ENCODE results near the gene ENTPD8. TPM values are rescaled to one million over a fixed set of nuclear protein-coding genes. Genes with fewer than 3 reads are reported as not detected.

The ENTPD8 gene
- total RNA-seq, 1 experiment from 2014 or later: 0.77 TPM

- no peak overlapping the region for H2BK15ac ChIP-seq (ENCODE audit: low read depth, low read length)
- H3K23me2 ChIP-seq (ENCODE audit: insufficient read length, low read depth, low read length, poor library complexity, severe bottlenecking): no peaks in the 10 kb centered on the region
- no peaks in the 10 kb centered on the region for H3K27me3 ChIP-seq (ENCODE audit: insufficient read depth, low read length)
- H4K20me1 ChIP-seq (ENCODE audit: control insufficient read depth, insufficient read depth, insufficient read length): peaks cover 3% of the 10 kb centered on the region
- no peak overlapping the region for H2AK5ac ChIP-seq (ENCODE audit: insufficient read length, low read length)
- TF ChIP-seq, protein P1, sequence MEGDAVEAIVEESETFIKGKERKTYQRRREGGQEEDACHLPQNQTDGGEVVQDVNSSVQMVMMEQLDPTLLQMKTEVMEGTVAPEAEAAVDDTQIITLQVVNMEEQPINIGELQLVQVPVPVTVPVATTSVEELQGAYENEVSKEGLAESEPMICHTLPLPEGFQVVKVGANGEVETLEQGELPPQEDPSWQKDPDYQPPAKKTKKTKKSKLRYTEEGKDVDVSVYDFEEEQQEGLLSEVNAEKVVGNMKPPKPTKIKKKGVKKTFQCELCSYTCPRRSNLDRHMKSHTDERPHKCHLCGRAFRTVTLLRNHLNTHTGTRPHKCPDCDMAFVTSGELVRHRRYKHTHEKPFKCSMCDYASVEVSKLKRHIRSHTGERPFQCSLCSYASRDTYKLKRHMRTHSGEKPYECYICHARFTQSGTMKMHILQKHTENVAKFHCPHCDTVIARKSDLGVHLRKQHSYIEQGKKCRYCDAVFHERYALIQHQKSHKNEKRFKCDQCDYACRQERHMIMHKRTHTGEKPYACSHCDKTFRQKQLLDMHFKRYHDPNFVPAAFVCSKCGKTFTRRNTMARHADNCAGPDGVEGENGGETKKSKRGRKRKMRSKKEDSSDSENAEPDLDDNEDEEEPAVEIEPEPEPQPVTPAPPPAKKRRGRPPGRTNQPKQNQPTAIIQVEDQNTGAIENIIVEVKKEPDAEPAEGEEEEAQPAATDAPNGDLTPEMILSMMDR (conservative IDR thresholded peaks at IDR 0.05): no peak
- Mint-ChIP-seq H3K9me3 (no peaks in the 10 kb centered on the region), H3K27me3 (ENCODE audit: low read depth) (peaks cover 8% of the 10 kb centered on the region), H3K36me3 (ENCODE audit: insufficient read depth in 1 of 3, low read depth in 3 of 3) (peaks cover 0 to 13% (median 2%) of the 10 kb centered on the region in 3 experiments; a peak in 4 of 7 replicates), H3K4me1 (peaks cover 7 to 16% of the 10 kb centered on the region in 2 experiments), H3K4me3 (no peak overlapping the region), H3K27ac (no peak overlapping the region)
- no peaks in the 10 kb centered on the region for H3K4me1 ChIP-seq (ENCODE audit: insufficient read depth, low read length)
- H4K91ac ChIP-seq (ENCODE audit: insufficient read length, low read depth, low read length): no peak overlapping the region
- H4K8ac ChIP-seq (replicated peaks; ENCODE audit: insufficient read length, low read depth, low read length): no peak overlapping the region
- no peak overlapping the region for H2BK12ac ChIP-seq (ENCODE audit: insufficient read length, low read depth, low read length)
- H3K9ac ChIP-seq (ENCODE audit: extremely low read depth, insufficient read length, low read length): no peak overlapping the region
- no peak overlapping the region for H4K5ac ChIP-seq (ENCODE audit: insufficient read length, low read depth, low read length)
- no peak overlapping the region for H2BK5ac ChIP-seq (ENCODE audit: insufficient read length, low read length)
- H3K23ac ChIP-seq (ENCODE audit: insufficient read length, low read depth, low read length): no peak overlapping the region
- no peak overlapping the region for H2BK20ac ChIP-seq (ENCODE audit: low read depth, low read length, poor library complexity, severe bottlenecking)
- H3K9me3 ChIP-seq (ENCODE audit: control insufficient read depth, low read depth, low read length): no peaks in the 10 kb centered on the region
- H3K79me2 ChIP-seq (ENCODE audit: insufficient read depth, low read length): no peaks in the 10 kb centered on the region
- H3K27ac ChIP-seq (ENCODE audit: insufficient read length, low read depth, low read length): no peak overlapping the region
- no peak overlapping the region for H3K4ac ChIP-seq (ENCODE audit: low read depth, low read length)
- no peak overlapping the region for H3K14ac ChIP-seq (ENCODE audit: insufficient read depth, low read length)
- no CpG with 5 or more reads among the region's 36 CpGs for WGBS (ENCODE audit: extremely low coverage, insufficient read length, low lambda C conversion rate)
- no peak overlapping the region for H3K56ac ChIP-seq (ENCODE audit: insufficient read length, low read depth, low read length)
- DNase-seq: no peak
- no peak overlapping the region for H2AFZ ChIP-seq (ENCODE audit: low read length)
- H3K4me2 ChIP-seq (ENCODE audit: insufficient read depth, insufficient read length, low read length): no peak overlapping the region
- no peak overlapping the region for H2BK120ac ChIP-seq (ENCODE audit: low read depth, low read length, poor library complexity, severe bottlenecking)
- H3K18ac ChIP-seq (ENCODE audit: insufficient read length, low read depth, low read length): no peak overlapping the region
- H3T11ph ChIP-seq (ENCODE audit: low read length): no peak overlapping the region
- H3K79me1 ChIP-seq (ENCODE audit: insufficient read depth, low read depth, low read length, poor library complexity, severe bottlenecking): no peaks in the 10 kb centered on the region
Observed at GRCh38 chr9:137449081-137449844, 8.1 kb upstream of the ENTPD8 start.

All from H9 (cell line).